GM23338 (cell line): ENCODE measurements around the gene IQCE.

Experiments
- CREB1 ChIP-seq: fragments of 250-450 bp; sonication (Bioruptor Pico); IDR thresholded peaks from 2 replicates; pipeline ENCODE4 v1.5.0; 2020; ENCODE audit warnings: low read depth, mild to moderate bottlenecking, moderate library complexity
- CTCF ChIP-seq, 2 experiments: fragments of 200-600 bp in 1 of 2; sonication (generic) in 1 of 2; conservative IDR thresholded peaks; 2 replicates each; pipeline versions ENCODE4 v1.5.1 to v1.6.1; 2016 to 2017; ENCODE audit warnings: antibody characterized with exemption in 2 of 2, low read depth in 2 of 2, mild to moderate bottlenecking in 2 of 2, moderate library complexity in 1 of 2
- EZH2 ChIP-seq: fragments of 200-600 bp; sonication (generic); IDR thresholded peaks from one replicate; pipeline ENCODE4 v1.8.0; 2017; ENCODE audit warnings: antibody characterized with exemption, mild to moderate bottlenecking, low read depth; ENCODE audit not compliant: unreplicated experiment
- EZH2phosphoT487 ChIP-seq: fragments of 200-600 bp; sonication (generic); IDR thresholded peaks from one replicate; pipeline ENCODE4 v1.8.1; 2018; ENCODE audit warnings: antibody characterized with exemption; ENCODE audit not compliant: unreplicated experiment
- JUNB ChIP-seq: IDR thresholded peaks from one replicate; pipeline ENCODE4 v1.6.1; 2016; ENCODE audit warnings: antibody characterized with exemption; ENCODE audit not compliant: unreplicated experiment
- POLR2AphosphoS5 ChIP-seq: IDR thresholded peaks from 2 replicates; pipeline ENCODE4 v1.6.1; 2016; ENCODE audit warnings: antibody characterized with exemption, low read depth
- ZNF114 ChIP-seq: fragments of 250-450 bp; sonication (Bioruptor Pico); IDR thresholded peaks from 2 replicates; pipeline ENCODE4 v1.5.0; 2020; ENCODE audit warnings: mild to moderate bottlenecking, moderate library complexity
- TF ChIP-seq, protein P1 (sequence below): IDR thresholded peaks from 2 replicates; pipeline ENCODE4 v1.6.1; 2016; ENCODE audit warnings: antibody characterized with exemption
- TF ChIP-seq, protein P2 (sequence below): IDR thresholded peaks from one replicate; pipeline ENCODE4 v1.6.1; 2018; ENCODE audit warnings: antibody characterized with exemption; ENCODE audit not compliant: unreplicated experiment

- no peak for TF ChIP-seq CTCF (conservative IDR thresholded peaks at IDR 0.05; ENCODE audit: low read depth in 2 of 2)
- no peak for TF ChIP-seq POLR2AphosphoS5
- no peak for TF ChIP-seq CREB1
- no peak for TF ChIP-seq EZH2phosphoT487
- TF ChIP-seq EZH2: no peak
- TF ChIP-seq, protein P1, sequence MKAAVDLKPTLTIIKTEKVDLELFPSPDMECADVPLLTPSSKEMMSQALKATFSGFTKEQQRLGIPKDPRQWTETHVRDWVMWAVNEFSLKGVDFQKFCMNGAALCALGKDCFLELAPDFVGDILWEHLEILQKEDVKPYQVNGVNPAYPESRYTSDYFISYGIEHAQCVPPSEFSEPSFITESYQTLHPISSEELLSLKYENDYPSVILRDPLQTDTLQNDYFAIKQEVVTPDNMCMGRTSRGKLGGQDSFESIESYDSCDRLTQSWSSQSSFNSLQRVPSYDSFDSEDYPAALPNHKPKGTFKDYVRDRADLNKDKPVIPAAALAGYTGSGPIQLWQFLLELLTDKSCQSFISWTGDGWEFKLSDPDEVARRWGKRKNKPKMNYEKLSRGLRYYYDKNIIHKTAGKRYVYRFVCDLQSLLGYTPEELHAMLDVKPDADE: no peak
- no peak for TF ChIP-seq ZNF114
- TF ChIP-seq, protein P2, sequence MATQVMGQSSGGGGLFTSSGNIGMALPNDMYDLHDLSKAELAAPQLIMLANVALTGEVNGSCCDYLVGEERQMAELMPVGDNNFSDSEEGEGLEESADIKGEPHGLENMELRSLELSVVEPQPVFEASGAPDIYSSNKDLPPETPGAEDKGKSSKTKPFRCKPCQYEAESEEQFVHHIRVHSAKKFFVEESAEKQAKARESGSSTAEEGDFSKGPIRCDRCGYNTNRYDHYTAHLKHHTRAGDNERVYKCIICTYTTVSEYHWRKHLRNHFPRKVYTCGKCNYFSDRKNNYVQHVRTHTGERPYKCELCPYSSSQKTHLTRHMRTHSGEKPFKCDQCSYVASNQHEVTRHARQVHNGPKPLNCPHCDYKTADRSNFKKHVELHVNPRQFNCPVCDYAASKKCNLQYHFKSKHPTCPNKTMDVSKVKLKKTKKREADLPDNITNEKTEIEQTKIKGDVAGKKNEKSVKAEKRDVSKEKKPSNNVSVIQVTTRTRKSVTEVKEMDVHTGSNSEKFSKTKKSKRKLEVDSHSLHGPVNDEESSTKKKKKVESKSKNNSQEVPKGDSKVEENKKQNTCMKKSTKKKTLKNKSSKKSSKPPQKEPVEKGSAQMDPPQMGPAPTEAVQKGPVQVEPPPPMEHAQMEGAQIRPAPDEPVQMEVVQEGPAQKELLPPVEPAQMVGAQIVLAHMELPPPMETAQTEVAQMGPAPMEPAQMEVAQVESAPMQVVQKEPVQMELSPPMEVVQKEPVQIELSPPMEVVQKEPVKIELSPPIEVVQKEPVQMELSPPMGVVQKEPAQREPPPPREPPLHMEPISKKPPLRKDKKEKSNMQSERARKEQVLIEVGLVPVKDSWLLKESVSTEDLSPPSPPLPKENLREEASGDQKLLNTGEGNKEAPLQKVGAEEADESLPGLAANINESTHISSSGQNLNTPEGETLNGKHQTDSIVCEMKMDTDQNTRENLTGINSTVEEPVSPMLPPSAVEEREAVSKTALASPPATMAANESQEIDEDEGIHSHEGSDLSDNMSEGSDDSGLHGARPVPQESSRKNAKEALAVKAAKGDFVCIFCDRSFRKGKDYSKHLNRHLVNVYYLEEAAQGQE: no peak
- TF ChIP-seq JUNB: no peak
These were observed 57.9 kb downstream of the IQCE start for GRCh38 chr7:2616387-2617324.
